ENCODE measurements around the gene SCN7A.
A peak's percentile ranks its signal among the peaks of the same experiment; 100 is the strongest.
"Not testable (repeated sequence)": the region's sequence is repeated elsewhere in the genome, so short reads cannot be mapped to it uniquely, and the experiment has no call there.

Gene SCN7A

DNA sequence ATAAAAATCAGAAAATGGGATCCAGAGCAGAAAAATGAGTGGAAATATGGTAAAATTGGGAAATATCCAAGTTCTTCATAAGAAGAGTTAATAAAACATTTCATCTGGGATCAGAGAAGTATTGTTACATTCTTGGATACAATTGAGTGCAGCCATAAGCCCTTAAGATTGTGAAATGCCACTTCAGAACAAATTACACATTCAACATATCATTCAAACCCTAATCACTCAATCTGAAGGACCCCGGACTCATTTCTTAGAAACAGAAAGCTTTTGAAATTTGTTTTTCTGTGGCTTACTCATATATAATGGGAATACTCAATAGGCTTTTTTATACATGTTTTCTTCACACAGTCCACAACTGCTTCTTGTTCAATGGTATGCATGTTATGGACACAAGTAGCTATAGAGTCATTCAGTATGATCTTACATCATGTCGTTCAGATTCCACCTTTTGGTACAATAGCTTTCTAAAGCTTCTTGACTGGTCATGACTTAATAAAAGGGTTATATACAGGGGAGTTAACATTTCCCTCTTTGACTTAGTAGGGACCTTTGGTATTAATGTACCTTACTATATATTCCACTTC is 39.9 kb downstream of the SCN7A start:
- no peak for DNase-seq (ENCODE audit: low spot score)

DNA sequence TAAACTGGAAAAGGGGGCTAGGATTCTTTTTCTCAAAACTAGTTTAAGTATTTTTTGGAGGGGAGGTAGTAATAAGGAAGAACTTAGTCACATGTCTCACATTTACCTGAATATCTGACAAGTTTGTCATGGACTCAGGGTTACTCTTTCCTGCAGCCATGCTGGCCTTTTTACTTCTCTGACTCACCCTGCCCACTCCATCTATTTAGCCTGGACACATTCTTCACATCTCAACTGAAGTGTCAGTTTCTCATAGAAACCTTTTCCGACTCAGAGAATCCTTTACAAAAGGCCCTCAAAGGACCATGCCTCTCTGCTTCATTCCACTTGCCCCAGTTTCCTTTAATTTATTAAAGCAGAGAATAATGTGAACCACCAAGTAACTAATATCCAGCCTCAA is 42.6 kb downstream of the SCN7A start:
- no peak for DNase-seq (ENCODE audit: low spot score)

DNA sequence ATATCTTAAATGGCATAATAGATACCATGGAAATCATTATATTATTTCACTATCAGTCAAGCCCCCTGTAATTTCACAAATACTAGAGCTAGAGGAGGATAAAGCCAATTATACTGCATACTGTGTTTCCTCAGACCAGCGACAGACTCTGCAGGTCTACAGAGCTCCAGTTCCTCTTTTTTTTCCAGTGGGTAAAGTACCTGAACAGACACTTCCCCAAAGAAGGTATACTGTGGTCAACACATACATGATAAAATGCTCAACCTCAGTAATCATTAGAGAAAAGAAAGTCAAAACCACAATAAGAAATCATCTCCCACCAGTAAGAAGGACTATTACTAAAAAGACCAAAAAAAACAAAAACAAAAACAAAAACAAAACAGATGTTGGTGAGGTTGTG is 44.6 kb downstream of the SCN7A start:
- DNase-seq (ENCODE audit: low spot score), result no peak

DNA sequence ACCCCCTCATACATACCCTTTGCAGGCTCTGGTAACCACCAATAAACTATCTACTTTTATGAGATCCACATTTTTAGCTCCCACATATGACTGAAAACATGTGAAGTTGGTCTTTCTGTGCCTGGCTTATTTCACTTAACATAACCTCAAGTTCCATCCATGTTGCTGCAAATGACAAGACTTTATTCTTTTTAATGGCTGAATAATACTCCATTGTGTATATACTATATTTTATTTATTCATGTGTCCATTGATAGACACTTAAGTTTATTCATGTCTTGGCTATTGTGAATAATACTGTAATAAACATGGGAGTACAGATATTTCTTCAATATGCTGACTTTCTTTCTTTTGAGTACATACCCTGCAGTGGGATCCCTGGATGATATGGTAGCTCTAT is 45.9 kb downstream of the SCN7A start:
- no peak for DNase-seq (ENCODE audit: low spot score)

DNA sequence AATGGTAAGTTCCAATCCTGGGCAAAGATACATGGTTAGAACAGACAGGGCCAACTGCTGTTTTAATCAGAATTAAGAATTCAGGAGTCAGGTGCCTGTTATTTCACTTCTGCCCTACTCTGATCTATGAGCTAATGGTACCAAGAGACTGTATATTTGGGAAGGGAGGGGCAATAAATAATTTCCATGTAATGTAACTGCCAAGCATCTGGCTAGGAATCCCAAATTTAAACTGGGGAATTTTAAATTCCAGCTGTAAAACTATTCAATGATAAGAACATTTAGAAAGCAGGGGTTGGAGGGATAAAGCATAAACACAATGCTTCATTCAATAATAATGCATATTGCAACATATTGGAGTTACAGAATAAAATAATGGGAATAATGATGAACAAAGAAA is 49.7 kb downstream of the SCN7A start:
- DNase-seq (ENCODE audit: low spot score), result no peak

DNA sequence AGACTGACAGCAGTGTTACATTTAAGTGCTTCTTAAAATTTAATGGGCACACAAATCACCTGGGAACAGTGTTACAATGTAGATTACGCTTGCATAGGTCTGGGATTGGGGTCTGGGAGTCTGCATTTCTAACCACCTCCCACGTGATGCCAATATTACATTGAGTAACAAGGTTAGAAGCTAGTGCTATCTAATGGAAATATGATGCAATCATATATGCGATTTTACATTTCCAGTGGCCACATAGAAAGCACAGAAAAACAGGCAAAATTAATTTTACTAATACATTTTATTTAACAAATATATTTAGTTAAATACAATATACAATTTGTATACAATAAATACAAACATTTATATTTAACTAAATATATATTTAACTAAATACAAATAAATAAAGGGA is 53.7 kb downstream of the SCN7A start:
- DNase-seq (ENCODE audit: low spot score), result no peak

DNA sequence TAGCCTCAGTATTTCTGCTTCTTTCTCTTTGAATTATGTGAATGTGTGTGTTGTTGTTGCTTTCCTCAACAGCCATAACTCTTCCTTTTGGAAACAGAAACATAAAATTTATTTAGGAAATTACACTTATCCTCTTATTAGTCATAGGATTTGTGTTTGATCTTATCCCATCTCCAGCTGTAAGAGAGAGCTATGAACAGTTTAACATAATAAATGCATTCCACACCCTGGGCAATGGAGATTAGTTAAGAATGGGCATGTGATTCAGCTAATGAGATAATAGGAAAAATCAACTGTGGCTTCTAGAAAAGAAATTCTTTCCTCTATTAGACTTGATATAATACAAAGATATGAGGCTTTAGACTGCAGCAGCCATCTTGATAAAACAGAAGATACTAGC is 55.0 kb downstream of the SCN7A start:
- DNase-seq (ENCODE audit: low spot score), result no peak

DNA sequence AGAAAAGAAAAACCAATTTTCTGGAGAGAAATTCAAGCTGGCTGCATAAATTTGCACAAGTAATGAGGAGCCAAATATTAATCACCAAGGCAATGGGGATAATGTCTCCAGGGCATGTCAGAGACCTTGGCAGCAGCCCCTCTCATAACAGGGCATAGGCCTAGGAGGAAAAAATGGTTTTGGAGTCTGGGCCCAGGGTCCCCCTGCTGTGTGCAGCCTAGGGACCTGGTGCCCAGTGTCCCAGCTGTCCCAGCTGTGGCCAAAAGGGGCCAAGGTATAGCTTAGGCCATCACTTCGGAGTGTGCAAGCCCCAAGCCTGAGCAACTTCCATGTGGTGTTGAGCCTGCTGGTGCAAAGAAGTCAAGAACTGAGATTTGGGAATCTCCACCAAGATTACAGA is 57.1 kb downstream of the SCN7A start:
- DNase-seq (ENCODE audit: low spot score), result no peak

DNA sequence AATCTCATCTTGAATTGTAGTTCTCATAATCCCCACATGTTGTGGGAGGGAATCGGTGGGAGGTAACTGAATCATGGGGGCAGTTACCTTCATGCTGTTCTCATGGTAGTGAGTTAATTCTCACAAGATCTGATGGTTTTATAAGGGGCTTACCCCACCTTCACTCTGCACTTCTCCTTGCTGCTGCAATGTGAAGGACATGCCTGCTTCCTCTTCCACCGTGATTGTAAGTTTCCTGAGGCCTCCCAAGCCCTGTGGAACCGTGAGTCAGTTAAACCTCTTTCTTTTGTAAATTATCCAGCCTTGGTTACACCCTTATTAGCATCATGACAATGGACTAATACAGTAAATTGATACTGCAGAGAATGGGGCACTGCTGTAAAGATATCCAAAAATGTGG is 57.9 kb downstream of the SCN7A start:
- no peak for DNase-seq (ENCODE audit: low spot score)

DNA sequence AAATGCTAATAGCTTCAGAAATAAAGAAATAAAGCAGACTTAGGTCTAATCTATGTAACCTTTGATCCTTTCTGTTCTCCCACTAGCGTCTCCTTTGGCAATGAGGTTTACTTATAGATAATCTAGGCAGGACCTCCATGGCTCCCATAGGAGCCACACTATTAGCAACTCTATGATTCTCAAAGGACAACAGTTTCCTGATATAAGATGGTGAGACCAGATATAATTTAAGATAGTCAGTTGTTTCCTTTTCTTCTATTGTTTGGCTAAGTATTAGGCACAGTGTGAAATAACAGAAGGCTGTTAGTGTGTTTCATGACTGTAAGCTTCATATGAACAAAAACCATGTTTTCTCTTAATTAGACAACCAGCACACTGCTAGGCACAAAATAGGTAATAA is 59.6 kb downstream of the SCN7A start:
- no peak for DNase-seq (ENCODE audit: low spot score)

DNA sequence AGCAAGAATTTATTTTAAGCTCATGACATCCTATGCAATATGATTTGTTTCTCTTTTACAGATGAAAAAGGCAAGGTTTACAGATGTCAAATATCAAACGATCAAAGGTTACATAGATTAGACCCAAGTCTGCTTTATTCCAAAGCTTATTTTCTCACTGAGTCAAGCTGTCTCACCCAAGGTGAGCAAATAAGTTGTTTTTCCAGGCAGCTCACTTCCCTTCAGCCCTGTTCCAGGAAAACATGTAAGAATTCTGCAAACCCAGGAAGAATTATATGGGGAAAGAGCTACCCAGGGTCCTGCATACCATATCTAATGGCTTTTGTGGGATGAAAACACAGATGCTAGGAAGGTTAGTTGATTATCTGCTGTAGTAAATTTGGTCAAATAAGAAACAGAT is 60.6 kb downstream of the SCN7A start:
- DNase-seq (ENCODE audit: low spot score), result no peak

DNA sequence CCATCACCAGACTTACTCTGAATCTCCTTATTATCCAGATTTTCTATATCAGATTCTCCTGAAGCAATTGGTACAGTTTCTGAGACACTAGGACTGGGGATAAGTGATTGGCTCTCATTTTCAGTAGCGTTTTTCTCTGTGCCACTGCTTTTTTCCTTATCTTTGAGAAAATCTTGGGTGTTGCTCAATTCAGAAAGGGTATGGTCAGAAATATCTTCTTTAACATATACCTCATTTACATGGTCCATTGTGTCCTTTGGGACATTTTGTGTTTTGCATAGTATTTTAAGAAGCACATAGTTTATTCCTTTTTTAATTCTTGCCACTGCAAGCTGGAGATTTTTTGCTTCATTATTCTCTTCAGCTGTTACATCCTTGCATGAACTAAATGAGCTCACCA is 61.7 kb downstream of the SCN7A start:
- DNase-seq (ENCODE audit: low spot score), result no peak

DNA sequence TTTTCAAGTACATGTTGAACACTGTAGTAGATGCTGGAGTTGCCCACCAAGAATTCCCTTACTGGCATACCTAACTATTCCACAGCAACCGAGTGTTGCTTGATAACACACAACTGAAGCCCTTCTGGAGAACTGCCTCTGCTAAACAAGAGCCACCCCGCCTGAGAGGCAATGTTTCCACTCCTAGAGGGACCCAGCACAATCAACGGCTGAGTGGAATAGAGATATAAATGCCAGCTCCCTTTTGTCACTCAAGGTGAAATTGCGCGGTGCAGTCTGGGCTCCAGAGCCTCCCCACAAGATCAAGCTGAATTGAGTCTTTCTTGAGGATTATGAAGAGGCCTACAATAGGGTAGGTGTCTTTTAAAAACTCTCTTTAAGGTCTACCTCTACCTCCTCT is 69.2 kb downstream of the SCN7A start:
- no peak for DNase-seq (ENCODE audit: low spot score)

DNA sequence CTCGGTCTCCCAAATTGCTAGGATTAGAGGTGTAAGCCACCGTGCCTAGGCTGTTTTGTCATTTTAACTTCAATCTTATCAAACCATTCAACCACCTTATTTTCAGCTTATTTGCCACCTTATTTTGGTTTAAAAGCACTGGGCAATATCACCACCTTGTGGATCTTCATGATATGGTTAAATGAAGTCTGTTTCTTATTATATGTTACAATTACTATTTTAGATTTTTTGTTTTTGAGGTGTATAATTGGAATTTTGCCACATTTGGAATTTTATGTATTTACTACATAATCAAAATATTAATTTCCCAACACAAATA is 74.5 kb downstream of the SCN7A start:
- DNase-seq (ENCODE audit: low spot score), result peak; percentile 63

DNA sequence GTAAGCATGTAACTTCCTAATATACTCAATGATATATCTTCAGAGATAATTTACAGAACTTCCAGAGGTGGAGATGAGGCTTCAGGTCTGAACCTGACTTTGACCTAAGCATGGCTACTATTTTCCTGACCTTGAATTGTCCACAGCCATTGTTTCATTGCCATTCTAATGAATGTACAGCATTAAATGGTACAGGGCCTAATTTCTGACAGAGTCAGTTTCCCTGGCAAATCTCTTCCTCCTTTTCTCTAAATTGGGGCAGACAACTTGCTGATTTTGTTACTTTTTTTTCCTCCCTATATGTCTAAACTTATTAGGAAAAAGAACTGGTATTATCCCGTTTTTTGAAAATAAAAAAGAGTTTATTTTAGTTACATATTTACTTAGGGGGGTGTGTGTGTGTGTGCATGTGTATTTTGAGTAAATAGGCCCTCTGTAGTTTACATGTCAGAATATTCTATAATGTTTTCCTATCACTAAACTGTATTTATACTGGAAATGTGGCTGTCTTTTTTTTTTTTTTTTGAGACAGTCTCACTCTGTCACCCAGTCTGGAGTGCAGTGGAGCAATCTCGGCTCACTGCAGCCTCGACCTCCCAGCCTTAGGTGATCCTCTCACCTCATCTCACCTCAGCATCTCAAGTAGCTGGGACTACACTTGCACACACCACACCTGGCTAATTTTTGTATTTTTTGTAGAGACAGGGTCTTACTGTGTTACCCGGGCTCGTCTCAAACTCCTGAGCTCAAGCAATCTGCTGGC is 75.0 kb downstream of the SCN7A start:
- peak; percentile 60 for DNase-seq (ENCODE audit: low spot score)

DNA sequence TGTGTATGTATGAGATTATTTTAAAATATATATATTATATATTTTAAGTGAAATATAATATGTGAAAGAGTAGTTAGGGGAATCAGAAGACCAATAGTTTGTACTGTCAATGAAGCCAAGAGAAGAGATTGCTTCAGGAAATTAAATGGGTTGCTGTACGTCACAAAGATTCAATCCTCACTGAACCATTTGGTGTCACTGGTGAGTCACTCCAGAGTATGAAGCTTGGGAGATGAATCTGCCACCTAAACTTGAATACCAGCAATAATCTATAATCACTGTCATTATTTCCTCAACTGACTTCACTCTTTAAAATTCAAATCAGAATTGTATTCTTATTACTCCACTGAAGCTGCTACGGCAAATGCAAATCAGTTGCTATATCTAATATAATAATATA is 76.4 kb downstream of the SCN7A start:
- peak; percentile 53 for DNase-seq (ENCODE audit: low spot score)

DNA sequence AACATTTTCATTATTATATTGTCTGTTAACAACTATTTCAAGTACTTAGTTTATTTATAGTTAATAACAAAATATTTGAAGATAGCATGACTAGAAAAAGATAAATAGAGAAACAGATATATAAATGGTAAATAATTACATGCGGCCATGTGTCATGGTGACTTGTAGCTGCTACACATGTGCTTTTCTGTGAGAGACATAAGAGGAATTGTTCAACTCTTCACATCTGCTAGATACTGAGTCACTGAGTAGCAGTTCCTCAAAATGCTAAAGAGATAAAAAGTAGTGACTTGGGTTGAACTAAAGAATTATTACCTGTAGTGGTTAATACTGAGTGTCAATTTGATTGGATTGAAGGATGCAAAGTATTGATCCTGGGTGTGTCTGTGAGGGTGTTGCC is 80.8 kb downstream of the SCN7A start:
- no peak for DNase-seq (ENCODE audit: low spot score)

DNA sequence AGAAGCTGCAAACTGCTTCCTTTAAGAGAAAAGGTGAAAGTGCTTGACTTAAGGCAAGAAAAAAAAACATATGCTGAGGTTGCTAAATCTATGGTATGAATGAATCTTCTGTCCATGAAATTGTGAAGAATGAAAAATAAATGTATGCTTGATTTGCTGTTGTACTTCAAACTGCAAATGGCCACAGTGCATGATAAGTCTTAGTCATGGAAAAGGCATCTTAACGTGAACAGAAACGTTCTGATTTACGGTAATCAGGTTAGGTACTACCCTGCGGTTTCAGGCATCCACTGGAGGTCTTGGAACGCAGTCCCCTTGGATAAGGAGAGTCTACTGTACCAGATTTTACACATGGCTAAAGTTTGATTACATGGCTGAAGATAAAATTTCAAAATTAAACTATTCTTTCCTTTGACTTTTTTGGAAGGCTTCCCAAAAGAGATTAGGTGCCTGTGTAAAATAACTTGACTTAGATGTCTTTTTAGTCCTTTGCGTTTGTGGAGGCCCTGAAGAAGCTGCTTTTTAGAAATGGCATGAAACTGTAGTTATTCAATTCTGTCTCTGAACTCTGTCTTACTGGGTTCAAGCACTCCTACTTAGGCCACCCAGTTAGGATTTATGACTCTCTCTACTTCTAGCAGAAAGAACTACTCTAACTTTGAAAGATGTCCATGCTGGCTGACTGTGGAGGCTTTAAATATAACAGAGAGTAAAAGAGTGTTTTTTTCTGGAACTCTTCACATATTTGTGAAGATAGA is 82.4 kb downstream of the SCN7A start:
- DNase-seq (ENCODE audit: low spot score), result peak; percentile 57

DNA sequence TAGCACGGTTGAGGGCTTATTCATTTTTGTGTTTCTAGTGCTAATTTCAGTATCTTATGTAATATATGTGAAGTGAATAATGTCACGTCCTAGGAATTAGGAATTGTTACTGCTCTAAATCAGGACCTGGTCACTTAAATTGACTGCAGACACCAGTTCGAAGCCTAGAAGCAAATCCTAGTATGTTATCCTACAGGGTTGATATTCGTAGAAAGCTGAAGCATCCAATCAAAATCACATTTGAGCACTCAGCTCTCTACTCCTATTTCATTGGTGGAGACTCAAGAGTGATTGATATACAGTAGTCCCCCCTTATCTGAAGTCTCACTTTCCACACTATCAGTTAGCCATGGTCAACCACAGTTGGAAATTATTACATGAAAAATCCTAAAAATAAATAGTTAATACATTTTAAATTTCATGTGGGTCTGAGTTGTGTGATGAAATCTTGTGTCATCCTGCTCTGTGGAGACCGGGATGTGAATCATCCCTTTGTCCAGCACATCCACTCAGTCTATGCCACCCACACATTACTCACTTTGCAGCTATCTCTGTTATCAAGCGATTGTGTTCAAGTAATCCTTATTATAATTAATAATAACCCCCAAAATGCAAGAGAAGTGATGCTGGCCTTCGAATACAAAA is 83.1 kb downstream of the SCN7A start:
- DNase-seq (ENCODE audit: low spot score), result no peak

DNA sequence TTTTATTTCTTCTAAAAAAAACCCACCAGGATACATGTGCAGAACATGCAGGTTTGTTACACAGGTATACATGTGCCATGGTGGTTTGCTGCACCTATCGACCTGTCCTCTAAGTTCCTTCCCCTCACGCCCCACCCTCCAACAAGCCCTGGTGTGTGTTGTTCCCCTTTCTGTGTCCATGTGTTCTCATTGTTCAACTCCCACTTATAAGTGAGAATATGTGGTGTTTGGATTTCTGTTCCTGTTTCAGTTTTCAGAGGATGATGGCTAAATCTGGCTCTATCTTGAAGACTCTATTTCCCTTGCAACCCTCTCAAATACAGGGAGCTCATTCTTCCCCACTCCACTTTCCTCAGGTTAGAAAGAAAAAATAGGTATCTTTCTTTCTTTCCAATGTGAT is 86.3 kb downstream of the SCN7A start:
- DNase-seq (ENCODE audit: low spot score), result not testable (repeated sequence)

DNA sequence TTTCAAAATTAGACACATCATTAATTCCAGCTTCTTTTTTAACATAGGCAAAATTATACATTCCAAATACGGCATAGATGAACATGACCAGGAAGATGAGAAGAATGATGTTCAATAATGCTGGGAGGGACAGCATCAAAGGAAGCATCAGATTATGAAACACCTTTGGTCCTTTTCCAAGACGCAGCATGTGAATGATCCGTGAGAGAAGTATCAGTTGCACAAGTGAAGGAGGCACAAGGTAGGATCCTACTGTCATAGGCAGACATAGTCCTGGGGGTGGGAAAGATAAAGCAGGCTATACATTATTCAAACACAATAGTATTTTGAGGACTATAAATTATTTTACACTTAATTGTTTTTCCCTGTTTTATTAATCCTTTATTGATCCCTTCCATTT is 87.7 kb downstream of the SCN7A start:
- no peak for DNase-seq (ENCODE audit: low spot score)

DNA sequence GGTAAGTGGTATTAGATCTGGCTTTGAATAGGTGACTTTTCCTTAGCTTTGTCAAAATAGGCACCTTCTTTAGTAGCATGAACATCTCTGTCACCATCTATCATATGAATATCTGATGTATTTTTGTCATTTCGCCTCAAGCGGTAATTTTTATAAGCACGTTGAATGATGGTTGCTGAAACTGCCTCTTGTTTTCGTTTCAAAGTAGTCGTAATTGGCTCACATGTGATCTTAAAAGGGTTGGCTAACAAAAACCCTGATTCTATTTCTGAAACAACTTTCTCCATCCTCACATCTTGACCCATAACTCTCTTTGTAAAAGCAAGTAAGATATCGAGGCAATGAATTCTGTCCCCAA is 88.5 kb downstream of the SCN7A start:
- no peak for DNase-seq (ENCODE audit: low spot score)

Measured in SK-N-DZ (cell line).